ENCODE measurements around the gene COLGALT1. TPM values are rescaled to one million over a fixed set of nuclear protein-coding genes. Genes with fewer than 3 reads are reported as not detected.
"Not testable (repeated sequence)": the region's sequence is repeated elsewhere in the genome, so short reads cannot be mapped to it uniquely, and the experiment has no call there.

Gene COLGALT1
- 126 and 134 TPM in 2 replicates for total RNA-seq (2014; rRNA removed; shearing (Covaris generic))
- polyA plus RNA-seq (2016; fragmentation: Nextera tagmentation; extraction: Ambion mirVana) = 98.9 and 104 TPM in 2 replicates

DNA sequence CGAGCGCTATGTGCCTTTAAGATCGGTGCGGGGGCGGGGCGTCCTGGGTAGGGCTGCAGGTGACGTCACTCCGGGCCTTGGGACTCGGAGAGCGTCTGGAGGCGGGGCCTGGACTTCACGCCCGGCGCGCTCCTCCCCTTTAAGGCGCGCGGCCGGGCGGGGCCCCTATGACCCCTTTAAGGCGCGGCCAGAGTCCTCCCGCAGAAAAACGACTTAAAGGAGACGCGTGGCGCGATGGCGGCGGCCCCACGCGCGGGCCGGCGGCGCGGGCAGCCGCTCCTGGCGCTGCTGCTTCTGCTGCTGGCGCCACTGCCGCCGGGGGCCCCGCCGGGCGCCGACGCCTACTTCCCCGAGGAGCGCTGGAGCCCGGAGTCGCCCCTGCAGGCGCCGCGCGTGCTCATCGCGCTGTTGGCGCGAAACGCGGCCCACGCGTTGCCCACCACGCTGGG lies at the start of gene COLGALT1:
Gene COLGALT1 (plus strand): TSS at position 170 of the 449 bp plus-strand sequence. CDS start 65 bp downstream, at position 235.
- Histone ChIP-seq H4K20me1 (ENCODE audit: insufficient read depth) (no peaks in the 10 kb centered on the region), H3K9me3 (ENCODE audit: low read depth) (no peaks in the 10 kb centered on the region), H3K4me2 (ENCODE audit: unreplicated experiment) (peak within 1 kb of the TSS; percentile 82), H3K36me3 (ENCODE audit: low read depth) (no peaks in the 10 kb centered on the region), H3K4me3 (peak within 1 kb of the TSS; percentile 85), H3F3A (ENCODE audit: insufficient read depth) (peaks cover 32% of the 10 kb centered on the region), H3K9ac (peak within 1 kb of the TSS; percentile 85), H3K27me3 (replicated peaks; ENCODE audit: insufficient read depth) (no peaks in the 10 kb centered on the region), H3K27ac (peak within 1 kb of the TSS; percentile 63), H3K79me2 (ENCODE audit: insufficient read depth) (peaks cover 42% of the 10 kb centered on the region), H2AFZ (peak within 1 kb of the TSS; percentile 98), H3K9me2 (ENCODE audit: insufficient read depth) (no peaks in the 10 kb centered on the region), H3K4me1 (ENCODE audit: insufficient read depth) (peaks cover 25% of the 10 kb centered on the region)
- TF ChIP-seq EZH2 (IDR thresholded peaks at IDR 0.05; ENCODE audit: insufficient read depth, poor library complexity, severe bottlenecking) (no peak), EZH2phosphoT487 (IDR thresholded peaks at IDR 0.05; ENCODE audit: insufficient read depth, low read depth) (no peak)
- DNase-seq = peak; percentile 100
- 0 to 1% methylated on average over 38 to 53 of the region's 64 CpGs for WGBS, 2 experiments (ENCODE audit: low coverage in 1 of 2, low lambda C conversion rate in 2 of 2, missing lambda C conversion rate in 2 of 2)
- in situ Hi-C loops (cut with MboI) = no loop called here

GRCh38 chr19:17506745-17507144 lies 48.7 kb upstream of the COLGALT1 start:
- Histone ChIP-seq H3K27me3 (replicated peaks; ENCODE audit: insufficient read depth) (no peaks in the 10 kb centered on the region), H3K9ac (no peak overlapping the region), H3K9me2 (ENCODE audit: insufficient read depth) (no peaks in the 10 kb centered on the region), H3K4me3 (no peak overlapping the region), H3F3A (ENCODE audit: insufficient read depth) (peaks cover 20% of the 10 kb centered on the region), H2AFZ (no peak overlapping the region), H3K4me2 (ENCODE audit: unreplicated experiment) (no peak overlapping the region), H3K9me3 (ENCODE audit: low read depth) (no peaks in the 10 kb centered on the region), H3K79me2 (ENCODE audit: insufficient read depth) (peaks cover 83% of the 10 kb centered on the region), H3K4me1 (ENCODE audit: insufficient read depth) (peaks cover 14% of the 10 kb centered on the region; the same call in 1 of the 2 replicates), H4K20me1 (ENCODE audit: insufficient read depth) (no peaks in the 10 kb centered on the region), H3K36me3 (ENCODE audit: low read depth) (no peaks in the 10 kb centered on the region), H3K27ac (no peak overlapping the region)
- in situ Hi-C loops (cut with MboI) = no loop called here
- 69 to 75% methylated on average over 9 of the region's 9 CpGs for WGBS, 2 experiments (ENCODE audit: low coverage in 1 of 2, low lambda C conversion rate in 2 of 2, missing lambda C conversion rate in 2 of 2)
- TF ChIP-seq EZH2 (IDR thresholded peaks at IDR 0.05; ENCODE audit: insufficient read depth, poor library complexity, severe bottlenecking) = no peak
- no peak for TF ChIP-seq EZH2phosphoT487 (IDR thresholded peaks at IDR 0.05; ENCODE audit: insufficient read depth, low read depth)
- no peak for DNase-seq

- peak overlapping the region; percentile 86 for H3K9ac ChIP-seq
- peaks cover 20% of the 10 kb centered on the region for H3F3A ChIP-seq (ENCODE audit: insufficient read depth)
- H3K4me2 ChIP-seq (ENCODE audit: unreplicated experiment) = peak overlapping the region; percentile 51
- H3K9me2 ChIP-seq (ENCODE audit: insufficient read depth); in situ Hi-C loops (cut with MboI); DNase-seq; H3K9me3 ChIP-seq (ENCODE audit: low read depth); H3K27me3 ChIP-seq (replicated peaks; ENCODE audit: insufficient read depth); H3K36me3 ChIP-seq (ENCODE audit: low read depth); H4K20me1 ChIP-seq (ENCODE audit: insufficient read depth): not testable (repeated sequence)
- WGBS, 2 experiments (ENCODE audit: low coverage in 1 of 2, low lambda C conversion rate in 2 of 2, missing lambda C conversion rate in 2 of 2) = 85% methylated on average over 3 of the region's 3 CpGs
- H3K27ac ChIP-seq = peak overlapping the region; percentile 99
- H3K79me2 ChIP-seq (ENCODE audit: insufficient read depth) = peaks cover 84% of the 10 kb centered on the region
- peak overlapping the region; percentile 64; the same call in 1 of the 2 replicates for H2AFZ ChIP-seq
- peak overlapping the region; percentile 56; the same call in 1 of the 2 replicates for H3K4me3 ChIP-seq
- peaks cover 14% of the 10 kb centered on the region; the same call in 1 of the 2 replicates for H3K4me1 ChIP-seq (ENCODE audit: insufficient read depth)
Observed at GRCh38 chr19:17508558-17508933, 46.9 kb upstream of the COLGALT1 start.

- peak overlapping the region; percentile 73; the same call in 1 of the 2 replicates for H2AFZ ChIP-seq
Observed at GRCh38 chr19:17510220-17510993, 45.0 kb upstream of the COLGALT1 start.

More at GRCh38 chr19:17510220-17510993, 45.0 kb upstream of the COLGALT1 start:
- peaks cover 20% of the 10 kb centered on the region for H3F3A ChIP-seq (ENCODE audit: insufficient read depth)
- peak; percentile 44 for DNase-seq
- peaks cover 83% of the 10 kb centered on the region for H3K79me2 ChIP-seq (ENCODE audit: insufficient read depth)
- 20 to 23% methylated on average over 13 of the region's 13 CpGs for WGBS, 2 experiments (ENCODE audit: low coverage in 1 of 2, low lambda C conversion rate in 2 of 2, missing lambda C conversion rate in 2 of 2)
- H3K4me3 ChIP-seq = peak overlapping the region; percentile 85
- no peaks in the 10 kb centered on the region for H3K9me3 ChIP-seq (ENCODE audit: low read depth)
- H3K27ac ChIP-seq = peak overlapping the region; percentile 86
- in situ Hi-C loops (cut with MboI) = no loop called here
- no peaks in the 10 kb centered on the region for H3K36me3 ChIP-seq (ENCODE audit: low read depth)
- H3K27me3 ChIP-seq (replicated peaks; ENCODE audit: insufficient read depth) = no peaks in the 10 kb centered on the region
- peaks cover 14% of the 10 kb centered on the region; the same call in 1 of the 2 replicates for H3K4me1 ChIP-seq (ENCODE audit: insufficient read depth)
- TF ChIP-seq EZH2 (IDR thresholded peaks at IDR 0.05; ENCODE audit: insufficient read depth, poor library complexity, severe bottlenecking) = no peak
- TF ChIP-seq EZH2phosphoT487 (IDR thresholded peaks at IDR 0.05; ENCODE audit: insufficient read depth, low read depth) = no peak
- peak overlapping the region; percentile 94 for H3K4me2 ChIP-seq (ENCODE audit: unreplicated experiment)
- H3K9ac ChIP-seq = peak overlapping the region; percentile 96
- no peaks in the 10 kb centered on the region for H3K9me2 ChIP-seq (ENCODE audit: insufficient read depth)
- no peaks in the 10 kb centered on the region for H4K20me1 ChIP-seq (ENCODE audit: insufficient read depth)

Data from GM23248 (cell line).